ENCODE results near the gene MCTP1.

DNA sequence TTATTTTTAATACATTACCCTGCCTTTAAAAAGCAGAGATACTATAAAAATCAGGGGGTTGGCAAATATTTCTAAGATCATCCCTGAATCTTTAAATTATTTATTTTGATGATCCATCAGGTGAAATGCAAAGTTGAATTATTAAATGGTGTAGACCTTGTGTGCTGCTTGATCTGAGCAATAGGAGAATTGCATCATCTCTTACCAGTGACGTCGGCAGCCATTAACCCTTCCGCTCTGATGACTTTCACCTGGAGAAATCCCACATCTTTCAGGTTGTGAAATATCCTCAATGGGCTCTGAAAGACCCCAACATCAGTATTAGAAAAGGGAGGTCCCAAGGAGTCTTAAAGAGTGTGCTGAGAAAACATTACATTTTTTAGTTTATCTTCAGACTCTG lies 396.2 kb downstream of the MCTP1 start:
- TF ChIP-seq EP300 (IDR thresholded peaks at IDR 0.05; ENCODE audit: borderline replicate concordance in 1 of 2, low read depth in 2 of 2, low read length in 2 of 2): no peak
- TF ChIP-seq, protein P1, sequence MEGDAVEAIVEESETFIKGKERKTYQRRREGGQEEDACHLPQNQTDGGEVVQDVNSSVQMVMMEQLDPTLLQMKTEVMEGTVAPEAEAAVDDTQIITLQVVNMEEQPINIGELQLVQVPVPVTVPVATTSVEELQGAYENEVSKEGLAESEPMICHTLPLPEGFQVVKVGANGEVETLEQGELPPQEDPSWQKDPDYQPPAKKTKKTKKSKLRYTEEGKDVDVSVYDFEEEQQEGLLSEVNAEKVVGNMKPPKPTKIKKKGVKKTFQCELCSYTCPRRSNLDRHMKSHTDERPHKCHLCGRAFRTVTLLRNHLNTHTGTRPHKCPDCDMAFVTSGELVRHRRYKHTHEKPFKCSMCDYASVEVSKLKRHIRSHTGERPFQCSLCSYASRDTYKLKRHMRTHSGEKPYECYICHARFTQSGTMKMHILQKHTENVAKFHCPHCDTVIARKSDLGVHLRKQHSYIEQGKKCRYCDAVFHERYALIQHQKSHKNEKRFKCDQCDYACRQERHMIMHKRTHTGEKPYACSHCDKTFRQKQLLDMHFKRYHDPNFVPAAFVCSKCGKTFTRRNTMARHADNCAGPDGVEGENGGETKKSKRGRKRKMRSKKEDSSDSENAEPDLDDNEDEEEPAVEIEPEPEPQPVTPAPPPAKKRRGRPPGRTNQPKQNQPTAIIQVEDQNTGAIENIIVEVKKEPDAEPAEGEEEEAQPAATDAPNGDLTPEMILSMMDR (IDR thresholded peaks at IDR 0.05; ENCODE audit: control extremely low read depth in 1 of 3, insufficient read depth in 1 of 3, low read depth in 1 of 3, low read length in 3 of 3): no peak
- TF ChIP-seq GABPA (IDR thresholded peaks at IDR 0.05; ENCODE audit: borderline replicate concordance, insufficient read depth, low read length): no peak
- no peak for TF ChIP-seq CREB1 (IDR thresholded peaks at IDR 0.05)
- peak; percentile 49; the same call in 1 of the 2 replicates for TF ChIP-seq YY1 (IDR thresholded peaks at IDR 0.05; ENCODE audit: low read depth, low read length)
- TF ChIP-seq TEAD4 (IDR thresholded peaks at IDR 0.05; ENCODE audit: low read depth, low read length): no peak
- no peak for TF ChIP-seq POLR2A (IDR thresholded peaks at IDR 0.05; ENCODE audit: control extremely low read depth in 1 of 2, low read depth in 2 of 2, low read length in 2 of 2)
- TF ChIP-seq RFX5 (IDR thresholded peaks at IDR 0.05; ENCODE audit: borderline replicate concordance, low read depth, low read length): no peak
- TF ChIP-seq, protein P2, sequence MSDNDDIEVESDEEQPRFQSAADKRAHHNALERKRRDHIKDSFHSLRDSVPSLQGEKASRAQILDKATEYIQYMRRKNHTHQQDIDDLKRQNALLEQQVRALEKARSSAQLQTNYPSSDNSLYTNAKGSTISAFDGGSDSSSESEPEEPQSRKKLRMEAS (IDR thresholded peaks at IDR 0.05): no peak
- no peak for TF ChIP-seq GTF2F1 (IDR thresholded peaks at IDR 0.05; ENCODE audit: borderline replicate concordance, low read depth, low read length)

All from H1 (cell line).